ENCODE data around the gene RNF224.

RNF224 gene

GRCh38 chr9:137231372-137232039 lies 4.2 kb downstream of the RNF224 start:
- Histone ChIP-seq H3K27me3 (peaks cover 0 to 91% of the 10 kb centered on the region in 2 donors), H3K4me1 (peaks cover 0 to 31% (median 9%) of the 10 kb centered on the region in 4 donors)

GRCh38 chr9:137232101-137232500 lies 4.8 kb downstream of the RNF224 start:
- intact Hi-C loops (cut with DNase I; ENCODE audit: low total_unique reads): no loop called here

More at GRCh38 chr9:137231372-137232039, 4.2 kb downstream of the RNF224 start:
- no peak for TF ChIP-seq CTCF (IDR thresholded peaks at IDR 0.05)
- DNase-seq: no peak
- no peaks in the 10 kb centered on the region for H3K9me3 ChIP-seq
- intact Hi-C loops (cut with DNase I; ENCODE audit: low total_unique reads): loop anchor here (2.0 kb wide), 1 partner anchor 109 kb away; no protein-coding TSS in a partner anchor
- no peak overlapping the region for H3K4me3 ChIP-seq
- H3K36me3 ChIP-seq: no peaks in the 10 kb centered on the region
- H3K27ac ChIP-seq: no peak overlapping the region

GRCh38 chr9:137232510-137232909 lies 5.2 kb downstream of the RNF224 start:
- Histone ChIP-seq H3K27ac (no peak overlapping the region), H3K9me3 (no peaks in the 10 kb centered on the region), H3K4me1 (peaks cover 0 to 32% (median 11%) of the 10 kb centered on the region in 4 donors), H3K4me3 (no peak overlapping the region), H3K36me3 (no peaks in the 10 kb centered on the region), H3K27me3 (peaks cover 0 to 85% of the 10 kb centered on the region in 2 donors)
- intact Hi-C loops (cut with DNase I; ENCODE audit: low total_unique reads): no loop called here
- no peak for DNase-seq
- TF ChIP-seq CTCF (IDR thresholded peaks at IDR 0.05): no peak

More at GRCh38 chr9:137232101-137232500, 4.8 kb downstream of the RNF224 start:
- Histone ChIP-seq H3K4me3 (no peak overlapping the region), H3K36me3 (no peaks in the 10 kb centered on the region), H3K4me1 (peaks cover 0 to 32% (median 13%) of the 10 kb centered on the region in 4 donors), H3K9me3 (no peaks in the 10 kb centered on the region), H3K27me3 (peaks cover 0 to 87% of the 10 kb centered on the region in 2 donors), H3K27ac (no peak overlapping the region)
- DNase-seq: no peak
- no peak for TF ChIP-seq CTCF (IDR thresholded peaks at IDR 0.05)

GRCh38 chr9:137233143-137233980 lies 6.1 kb downstream of the RNF224 start:
- no peak for TF ChIP-seq CTCF (IDR thresholded peaks at IDR 0.05)
- H3K27me3 ChIP-seq: peaks cover 0 to 79% of the 10 kb centered on the region in 2 donors
- intact Hi-C loops (cut with DNase I; ENCODE audit: low total_unique reads): no loop called here

GRCh38 chr9:137234055-137234697 lies 6.9 kb downstream of the RNF224 start:
- Histone ChIP-seq H3K36me3 (no peaks in the 10 kb centered on the region), H3K27me3 (peaks cover 0 to 71% of the 10 kb centered on the region in 2 donors), H3K9me3 (no peaks in the 10 kb centered on the region), H3K4me3 (no peak overlapping the region), H3K27ac (no peak overlapping the region), H3K4me1 (peaks cover 0 to 33% (median 11%) of the 10 kb centered on the region in 4 donors)
- DNase-seq: no peak
- intact Hi-C loops (cut with DNase I; ENCODE audit: low total_unique reads): no loop called here
- TF ChIP-seq CTCF (IDR thresholded peaks at IDR 0.05): no peak

More at GRCh38 chr9:137233143-137233980, 6.1 kb downstream of the RNF224 start:
- peaks cover 0 to 33% (median 11%) of the 10 kb centered on the region in 4 donors for H3K4me1 ChIP-seq
- no peak overlapping the region for H3K4me3 ChIP-seq
- H3K36me3 ChIP-seq: no peaks in the 10 kb centered on the region
- H3K27ac ChIP-seq: no peak overlapping the region
- H3K9me3 ChIP-seq: no peaks in the 10 kb centered on the region
- no peak for DNase-seq

Measured in tibial artery (tissue), 4 donors.